GM18499 (cell line): ENCODE data around the gene PTPRJ.
"Not testable (repeated sequence)": the region's sequence is repeated elsewhere in the genome, so short reads cannot be mapped to it uniquely, and the experiment has no call there.

Experiments used
- ATAC-seq: cut with Tn5 transposase; IDR thresholded peaks from one replicate; pipeline ENCODE4 v1.9.1; 2021; ENCODE audit warnings: moderate number of reproducible peaks; ENCODE audit not compliant: insufficient read depth, unreplicated experiment

Gene PTPRJ

GRCh38 chr11:48172818-48173609, 192.7 kb downstream of the PTPRJ start:
- no peak for ATAC-seq

DNA sequence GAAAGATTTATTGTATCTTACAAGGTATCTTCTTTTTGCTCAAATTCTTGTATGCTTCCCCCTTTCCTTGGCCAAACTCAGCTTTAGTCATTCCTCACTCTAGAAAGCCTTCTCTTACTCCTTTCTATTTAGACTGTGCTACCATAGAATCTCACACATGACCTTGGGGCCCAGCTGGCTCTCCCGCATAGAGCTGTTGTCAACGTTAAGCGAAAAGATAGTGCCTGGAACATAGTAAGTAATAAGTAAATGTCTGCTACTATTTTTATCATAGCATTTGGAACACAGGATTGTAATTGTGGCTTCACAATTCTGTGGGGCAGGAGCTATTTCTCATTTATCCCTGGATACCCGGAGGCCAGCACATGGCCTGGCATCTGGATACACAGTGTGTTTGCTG, 197.3 kb downstream of the PTPRJ start:
- no peak for ATAC-seq

- ATAC-seq, result no peak
Observed at GRCh38 chr11:48180627-48181026, 200.3 kb downstream of the PTPRJ start.

DNA sequence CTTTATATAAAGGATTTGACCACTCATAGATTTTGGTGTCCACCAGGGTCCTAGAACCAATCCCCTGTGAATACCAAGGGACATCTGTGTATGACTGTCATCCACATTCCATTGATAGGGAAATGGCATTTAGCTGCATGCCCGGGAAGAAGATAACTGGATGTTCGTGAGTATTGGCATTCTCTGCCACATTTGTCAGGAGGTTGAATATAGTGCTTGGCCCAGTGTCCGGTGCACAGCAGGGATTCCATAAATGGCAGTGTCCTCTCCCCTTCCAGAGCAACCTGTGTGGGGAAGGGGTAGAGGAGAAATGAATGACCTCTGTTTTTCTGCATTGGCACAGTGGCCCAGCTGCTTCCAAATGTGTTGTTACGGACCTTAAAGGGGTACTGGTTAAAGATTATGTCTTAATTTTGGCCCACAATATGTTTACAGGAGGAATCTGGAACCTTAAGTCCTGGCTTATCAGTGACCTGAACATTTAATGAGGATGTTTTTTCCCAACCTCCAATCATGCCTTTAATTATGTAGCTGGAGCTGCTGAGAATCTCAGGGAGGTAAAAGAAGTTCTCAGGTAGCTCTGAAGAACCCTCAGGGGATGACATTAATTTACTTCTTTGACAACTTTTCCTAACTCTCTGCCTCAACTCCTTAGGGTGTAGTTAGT, 202.6 kb downstream of the PTPRJ start:
- no peak for ATAC-seq

- no peak for ATAC-seq
Observed at GRCh38 chr11:48184452-48184851, 204.1 kb downstream of the PTPRJ start.

DNA sequence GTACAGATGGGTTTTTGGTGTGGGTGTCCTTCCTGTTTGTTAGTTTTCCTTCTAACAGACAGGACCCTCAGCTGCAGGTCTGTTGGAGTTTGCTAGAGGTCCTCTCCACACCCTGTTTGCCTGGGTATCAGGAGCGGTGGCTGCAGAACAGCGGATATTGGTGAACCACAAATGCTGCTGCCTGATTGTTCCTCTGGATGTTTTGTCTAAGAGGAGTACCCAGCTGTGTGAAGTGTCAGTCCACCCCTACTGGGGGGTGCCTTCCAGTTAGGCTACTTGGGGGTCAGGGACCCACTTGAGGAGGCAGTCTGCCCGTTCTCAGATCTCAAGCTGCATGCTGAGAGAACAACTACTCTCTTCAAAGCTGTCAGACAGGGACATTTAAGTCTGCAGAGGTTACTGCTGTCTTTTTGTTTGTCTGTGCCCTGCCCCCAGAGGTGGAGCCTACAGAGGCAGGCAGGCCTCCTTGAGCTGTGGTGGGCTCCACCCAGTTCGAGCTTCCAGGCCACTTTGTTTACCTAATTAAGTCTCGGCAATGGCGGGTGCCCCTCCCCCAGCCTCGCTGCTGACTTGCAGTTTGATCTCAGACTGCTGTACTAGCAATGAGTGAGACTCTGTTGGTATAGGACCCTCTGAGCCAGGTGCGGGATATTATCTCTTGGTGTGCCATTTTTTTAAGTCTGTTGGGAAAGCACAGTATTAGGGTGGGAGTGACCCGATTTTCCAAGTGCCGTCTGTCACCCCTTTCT, 210.7 kb downstream of the PTPRJ start:
- ATAC-seq, result not testable (repeated sequence)

DNA sequence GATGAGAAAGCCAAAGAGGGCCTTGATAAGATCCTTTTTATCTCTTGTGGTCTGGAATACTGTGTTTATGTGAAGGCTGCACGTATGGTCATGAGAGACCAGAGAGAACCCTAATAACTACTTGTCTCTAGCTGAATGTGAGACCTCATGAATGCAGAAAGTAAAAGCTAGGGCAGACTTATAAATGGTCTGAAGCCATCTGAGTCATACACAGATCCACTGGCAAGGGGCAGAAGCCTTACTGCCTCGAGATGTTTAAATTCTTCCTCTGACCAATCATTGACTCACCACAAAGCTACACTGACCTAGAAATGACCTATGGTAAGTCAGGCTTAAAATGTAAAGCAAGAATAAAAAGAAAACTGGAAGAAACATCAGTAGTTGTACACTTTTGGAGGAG, 213.5 kb downstream of the PTPRJ start:
- no peak for ATAC-seq

- ATAC-seq, result no peak
Observed at GRCh38 chr11:48207881-48208280, 227.5 kb downstream of the PTPRJ start.

DNA sequence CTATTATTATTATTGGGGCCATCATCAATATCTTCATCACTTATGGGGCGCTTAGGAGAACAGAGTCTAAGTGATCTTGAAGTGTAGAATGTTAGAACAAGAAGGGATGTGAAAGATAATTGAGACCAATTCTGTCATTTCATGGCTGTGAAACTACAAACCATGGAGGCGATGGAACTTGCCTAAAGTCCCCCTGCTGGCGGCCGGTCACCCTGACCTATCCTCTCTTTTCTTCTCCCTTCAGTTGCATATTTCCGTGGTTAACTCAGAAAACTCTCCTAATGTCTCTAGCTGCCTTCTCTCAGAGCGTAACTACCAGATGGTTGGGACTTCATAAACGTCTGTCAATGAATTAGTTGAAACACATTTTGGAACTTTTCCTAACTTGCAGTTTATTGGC, 229.7 kb downstream of the PTPRJ start:
- no peak for ATAC-seq

GRCh38 chr11:48216510-48216909, 236.2 kb downstream of the PTPRJ start, which contains the start of gene OR4B1:
TSS of gene OR4B1 (plus strand) at chr11:48216810. CDS start at chr11:48216810, 0 bp downstream.
- no peak for ATAC-seq
